Heart left ventricle (tissue), 13 donors: ENCODE measurements around the gene ZNF771.

Source experiments
- POLR2A ChIP-seq, 2 donors: fragments of 450-650 bp; IDR thresholded peaks; one replicate each; pipeline ENCODE4 v1.6.1; 2017; ENCODE audit warnings: antibody characterized with exemption in 2 of 2, mild to moderate bottlenecking in 2 of 2, moderate library complexity in 2 of 2
- TF ChIP-seq, protein P1 (sequence below), 12 donors: fragments of 200-600 bp; sonication (generic) in 4 of 12; IDR thresholded peaks; one replicate each; pipeline versions ENCODE4 v1.5.0 to v1.8.0; 2018 to 2022; ENCODE audit warnings: antibody characterized with exemption in 12 of 12, mild to moderate bottlenecking in 5 of 12
- donor health status: ischemic (EF 13 %, LVEDD 7.1; RV severe dilation, severe dysfunction).
- donor health status: DM: no; HTN: yes; CAD: no.
- donor health status: DM: no; HTN: no; CAD: no.
- donor health status: ischemic (EF 25% LVEDD 6.9; RV normal size, moderate dysfunction).
- donor health status: ischemic (EF 25% LVEDD 5.7; RV mildly dilated, moderate dysfunction).
- donor health status: ischemic (EF 35%, LVEDD 5.7; RV mildly dilated, moderate dysfunction).
- donor health status: nonischemic (EF 11% LVEDD 7.7; RV severe dilation, severe dysfunction).
- donor health status: DM: yes; HTN: yes; CAD: no.
- donor health status: PGD.
- donor health status: ischemic (EF 29% LVEDD 5.4; RV normal size, mild dysfunction).
- donor health status: nonischemic (EF 23%, LVEDD 6.1; RV moderate dilation, normal function).

DNA sequence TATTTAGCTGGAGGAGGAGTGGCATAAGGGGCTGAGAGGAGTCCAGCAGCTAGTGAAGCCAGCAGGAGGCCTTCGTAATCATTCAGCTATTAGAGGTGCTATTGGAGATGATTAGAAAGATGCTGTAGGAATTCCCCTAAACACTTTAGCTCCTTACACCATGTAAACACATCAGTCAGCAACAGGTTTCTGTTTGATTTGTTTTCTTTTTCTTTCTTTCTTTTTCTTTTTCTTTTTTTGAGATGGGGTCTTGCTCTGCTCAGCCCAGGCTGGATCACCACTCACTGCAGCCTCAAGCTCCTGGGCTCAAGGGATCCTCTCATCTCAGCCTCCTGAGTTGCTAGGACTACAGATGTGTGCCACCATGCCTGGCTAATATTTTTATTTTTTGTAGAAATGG, 48.9 kb downstream of the ZNF771 start:
- TF ChIP-seq, protein P1, sequence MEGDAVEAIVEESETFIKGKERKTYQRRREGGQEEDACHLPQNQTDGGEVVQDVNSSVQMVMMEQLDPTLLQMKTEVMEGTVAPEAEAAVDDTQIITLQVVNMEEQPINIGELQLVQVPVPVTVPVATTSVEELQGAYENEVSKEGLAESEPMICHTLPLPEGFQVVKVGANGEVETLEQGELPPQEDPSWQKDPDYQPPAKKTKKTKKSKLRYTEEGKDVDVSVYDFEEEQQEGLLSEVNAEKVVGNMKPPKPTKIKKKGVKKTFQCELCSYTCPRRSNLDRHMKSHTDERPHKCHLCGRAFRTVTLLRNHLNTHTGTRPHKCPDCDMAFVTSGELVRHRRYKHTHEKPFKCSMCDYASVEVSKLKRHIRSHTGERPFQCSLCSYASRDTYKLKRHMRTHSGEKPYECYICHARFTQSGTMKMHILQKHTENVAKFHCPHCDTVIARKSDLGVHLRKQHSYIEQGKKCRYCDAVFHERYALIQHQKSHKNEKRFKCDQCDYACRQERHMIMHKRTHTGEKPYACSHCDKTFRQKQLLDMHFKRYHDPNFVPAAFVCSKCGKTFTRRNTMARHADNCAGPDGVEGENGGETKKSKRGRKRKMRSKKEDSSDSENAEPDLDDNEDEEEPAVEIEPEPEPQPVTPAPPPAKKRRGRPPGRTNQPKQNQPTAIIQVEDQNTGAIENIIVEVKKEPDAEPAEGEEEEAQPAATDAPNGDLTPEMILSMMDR (IDR thresholded peaks at IDR 0.05), result no peak
- TF ChIP-seq POLR2A (IDR thresholded peaks at IDR 0.05), result no peak
